Fibroblast of lung (primary cell): Measurements from ENCODE around the gene ANKLE2.

ENCODE experiments used
- CTCF ChIP-seq, 2 donors: IDR thresholded peaks in 1 of 2; conservative IDR thresholded peaks in 1 of 2; 1 replicate in 1 of 2; 2 replicates in 1 of 2; pipeline ENCODE4 v1.5.1; 2011 to 2012; ENCODE audit warnings: low read length in 2 of 2, control low read depth in 1 of 2, inconsistent platforms in 1 of 2, low read depth in 1 of 2, mild to moderate bottlenecking in 1 of 2
- EZH2 ChIP-seq: IDR thresholded peaks from 2 replicates; pipeline ENCODE4 v1.5.1; 2012; ENCODE audit warnings: low read length, control low read depth, mild to moderate bottlenecking; ENCODE audit errors: missing control alignments

DNA sequence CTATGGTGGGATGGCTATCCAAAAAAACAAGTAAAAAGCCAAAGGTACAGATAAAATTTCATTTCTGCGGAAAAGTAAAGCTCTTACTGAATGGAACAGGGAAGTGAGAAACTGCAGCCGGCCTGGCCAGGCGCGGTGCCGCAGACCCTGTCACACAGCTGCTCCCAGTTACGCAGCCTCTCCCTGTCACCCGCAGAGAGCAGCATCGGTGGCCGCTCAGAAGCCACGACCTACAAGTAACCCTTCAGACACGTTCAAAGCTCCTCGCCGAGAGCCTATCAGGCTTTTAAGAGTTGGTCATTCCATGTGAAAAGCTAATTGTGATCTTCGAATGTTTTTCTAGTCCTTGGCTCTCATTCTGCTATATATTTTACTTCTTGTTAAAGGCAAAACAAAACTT lies 11.0 kb upstream of the ANKLE2 start:
- TF ChIP-seq CTCF (conservative IDR thresholded peaks at IDR 0.05 in 1 of 2, IDR thresholded peaks at IDR 0.05 in 1 of 2; ENCODE audit: low read depth in 1 of 2, low read length in 2 of 2), result no peak
- TF ChIP-seq EZH2, result no peak
